NCI-H2196 treated with DMSO at 0.1 percent for 48 hours (cell line): ENCODE results near the gene NRG2.
A peak's percentile ranks its signal among the peaks of the same experiment; 100 is the strongest.

Experiments used
- DNase-seq: peaks from one replicate; lab custom pipeline; 2025; ENCODE audit not compliant: unreplicated experiment; lab: John Stamatoyannopoulos, UW

Gene NRG2

DNA sequence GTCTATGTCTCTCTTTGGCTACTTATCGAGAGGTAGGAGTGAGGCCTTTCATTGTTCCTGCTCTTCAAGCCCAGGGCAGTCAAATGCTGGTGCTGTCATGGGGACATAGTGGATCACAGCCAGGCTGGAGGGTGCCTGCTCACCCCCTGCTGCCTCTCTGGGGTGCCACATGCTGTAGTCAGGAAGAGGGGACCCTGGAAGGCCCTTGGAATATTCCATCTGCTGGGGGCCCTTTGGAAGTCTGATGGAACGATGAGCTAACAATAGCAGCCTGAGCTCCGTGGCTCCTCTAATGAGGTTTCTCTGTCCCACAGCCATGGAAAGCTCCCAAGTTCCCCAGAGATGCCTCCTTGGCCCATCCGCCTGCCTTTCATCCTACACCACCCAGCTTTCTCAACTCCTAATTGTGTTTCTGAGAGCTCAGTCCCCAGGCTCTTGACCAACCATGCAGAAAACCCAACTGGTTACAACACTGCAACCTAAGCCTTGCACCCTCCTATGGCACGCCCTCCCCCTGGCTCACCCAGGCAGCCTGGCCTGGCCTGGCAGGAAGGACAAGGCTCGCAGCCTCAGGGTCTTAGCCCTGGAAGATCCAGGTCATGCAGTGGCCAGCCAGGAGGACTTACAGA lies 91.7 kb downstream of the NRG2 start:
- DNase-seq = no peak

DNA sequence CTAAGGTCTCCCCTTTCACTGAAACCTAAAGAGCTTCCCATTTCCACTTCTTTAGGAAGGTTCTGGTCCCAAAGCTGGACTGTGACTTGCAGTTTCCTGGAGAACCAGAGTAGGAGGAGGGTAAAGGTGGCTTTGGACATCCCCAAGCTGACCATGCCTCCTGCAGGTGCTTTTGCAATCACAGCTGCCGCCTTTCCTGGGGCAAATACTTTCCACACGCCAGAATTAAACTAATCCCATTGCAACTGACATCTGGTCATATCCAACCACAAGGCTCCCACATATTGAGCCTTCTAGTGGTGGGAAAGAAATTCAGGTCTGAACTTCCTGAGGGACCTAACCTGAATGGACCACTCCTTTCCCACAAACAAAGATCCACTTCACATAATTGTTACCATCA lies 92.7 kb downstream of the NRG2 start:
- DNase-seq = no peak

DNA sequence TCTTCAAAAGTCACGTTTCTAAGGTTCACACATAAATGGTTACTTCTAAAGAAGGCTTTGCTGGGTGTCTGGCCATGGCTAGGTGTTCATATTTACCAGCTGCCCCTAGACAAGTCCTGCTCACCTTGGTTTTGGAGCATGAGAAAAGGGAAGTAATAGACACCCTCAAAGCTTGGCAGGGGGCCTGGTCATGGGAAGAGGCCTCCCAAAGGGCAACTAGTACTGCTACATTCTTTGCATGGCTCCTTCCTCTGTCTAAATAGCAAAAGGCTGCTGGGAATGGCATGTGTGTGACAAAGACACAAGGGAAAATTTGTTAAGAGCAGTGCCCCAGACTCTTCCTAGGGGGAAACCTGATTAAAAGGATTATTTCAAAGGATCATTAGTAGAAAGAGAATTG lies 93.4 kb downstream of the NRG2 start:
- no peak for DNase-seq

DNA sequence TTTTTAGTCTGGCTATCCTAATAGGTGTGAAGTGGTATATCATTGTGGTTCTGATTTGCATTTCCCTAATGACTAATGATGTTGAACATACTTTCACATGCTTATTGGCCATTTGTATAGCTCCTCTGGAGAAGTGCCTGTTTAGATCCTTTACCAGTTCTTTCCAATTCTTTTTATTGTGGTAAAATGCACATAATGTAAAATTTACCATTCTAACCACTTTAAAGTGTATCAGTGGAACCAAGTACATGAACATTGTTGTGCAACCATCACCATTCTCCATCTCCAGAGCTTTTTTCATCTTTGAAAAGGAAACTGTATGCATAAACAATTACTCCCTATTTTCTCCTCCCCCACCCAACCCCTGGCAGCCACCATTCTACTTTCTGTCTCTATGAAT lies 95.4 kb downstream of the NRG2 start:
- DNase-seq = no peak

DNA sequence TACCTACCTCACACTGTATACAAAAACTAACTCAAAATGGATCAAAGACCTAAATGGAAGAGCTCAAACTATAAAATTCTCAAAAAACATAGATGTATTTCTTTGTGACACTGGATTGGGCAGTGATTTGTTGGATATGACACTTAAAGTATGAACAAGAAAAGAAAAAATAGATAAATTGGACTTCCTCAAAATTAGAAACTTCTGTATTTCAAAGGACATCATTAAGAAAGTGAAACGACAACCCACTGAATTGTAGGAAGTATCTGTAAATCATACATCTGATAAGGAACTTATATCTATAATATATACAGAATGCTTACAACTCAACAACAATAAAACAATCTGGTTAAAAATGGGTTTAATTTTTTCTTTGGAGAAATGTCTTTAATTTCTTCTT lies 96.7 kb downstream of the NRG2 start:
- DNase-seq = no peak

DNA sequence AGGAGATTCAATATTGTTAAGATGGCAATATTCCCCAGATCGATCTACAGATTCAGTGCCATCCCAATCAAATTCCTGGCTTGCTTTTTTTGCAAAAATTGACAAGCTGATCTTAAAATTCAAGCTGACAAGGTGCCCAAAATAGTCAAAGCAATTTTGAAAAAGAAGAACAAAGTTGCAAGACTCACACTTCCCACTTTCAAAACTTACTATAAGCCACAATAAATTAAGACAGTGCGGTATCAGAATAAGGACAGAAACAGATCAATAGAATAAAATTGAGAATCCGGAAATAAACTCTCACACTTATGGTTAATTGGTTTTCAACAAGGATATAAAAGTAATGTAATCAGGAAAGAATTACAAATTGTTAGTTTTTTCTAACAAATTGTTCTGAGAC lies 97.1 kb downstream of the NRG2 start:
- no peak for DNase-seq

DNA sequence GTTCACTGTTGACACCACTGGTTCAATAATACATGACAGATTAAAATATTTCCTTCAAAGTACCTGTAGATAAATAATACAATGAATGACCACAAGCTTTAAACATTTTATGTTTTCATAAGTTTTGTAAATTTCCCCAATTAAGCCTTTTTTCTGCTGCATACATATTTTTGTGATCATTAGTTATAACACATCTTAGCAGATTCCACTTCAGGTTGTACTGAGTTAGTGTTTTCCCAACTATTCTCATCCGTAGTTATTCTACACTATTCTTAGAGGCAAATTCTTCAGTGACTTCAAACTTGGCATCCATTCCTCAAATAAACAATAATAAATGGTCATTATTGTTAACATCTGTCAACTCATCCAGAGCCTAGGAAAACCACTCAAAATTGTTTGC lies 100.9 kb downstream of the NRG2 start:
- DNase-seq = no peak

DNA sequence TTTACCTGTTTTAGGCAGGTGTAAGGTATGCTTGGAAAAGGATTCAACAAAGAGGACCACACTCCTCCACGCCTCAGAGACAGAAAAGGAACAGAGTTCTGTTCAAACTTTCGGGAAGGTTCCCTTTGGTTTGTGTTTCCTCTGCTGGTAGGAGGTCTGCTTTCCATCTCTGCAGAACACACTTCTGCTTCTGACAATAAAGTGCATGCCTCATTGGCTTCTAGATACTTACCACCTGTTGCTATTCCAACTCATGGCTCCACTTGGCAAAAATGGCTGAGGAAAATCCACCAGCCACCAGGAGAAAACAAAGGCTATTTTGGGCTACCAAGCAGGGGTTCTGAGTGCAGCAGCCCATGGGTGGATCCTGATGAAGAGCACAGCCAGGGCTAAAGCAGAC lies 112.7 kb downstream of the NRG2 start:
- no peak for DNase-seq

DNA sequence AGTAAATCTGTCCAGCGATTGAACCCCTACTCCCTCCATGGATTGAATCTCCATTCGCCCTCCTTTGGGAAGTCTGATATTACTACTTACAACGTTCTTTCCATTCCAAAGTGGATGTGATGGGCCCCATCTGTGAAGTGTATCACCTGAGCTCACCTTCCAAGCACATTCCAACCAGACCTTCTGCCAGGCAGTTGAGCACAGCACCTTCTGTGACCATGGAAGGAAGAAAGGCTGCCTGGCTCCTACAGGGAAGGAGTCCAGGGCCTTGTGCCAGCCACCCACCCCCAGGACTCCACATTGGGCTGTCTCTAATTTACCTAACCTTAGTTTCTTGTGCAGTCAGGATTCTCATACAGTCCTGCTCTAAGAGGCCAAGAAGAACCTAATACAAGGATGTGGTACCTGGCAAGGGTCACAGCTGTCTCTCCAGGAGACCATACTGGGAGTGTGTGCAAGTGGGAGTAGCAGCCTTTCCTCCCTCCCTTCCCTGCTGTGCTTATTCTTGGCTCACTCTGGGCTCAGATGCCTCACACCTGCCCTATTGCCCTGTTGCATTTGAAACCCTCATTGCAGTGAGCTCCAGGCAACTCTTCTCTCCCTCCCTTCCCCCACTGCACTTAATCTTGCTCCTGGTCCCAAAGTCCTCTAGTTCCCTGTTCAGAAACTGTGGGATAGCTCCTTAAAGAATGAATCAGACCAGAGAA lies 116.1 kb downstream of the NRG2 start:
- peak; percentile 7 for DNase-seq

DNA sequence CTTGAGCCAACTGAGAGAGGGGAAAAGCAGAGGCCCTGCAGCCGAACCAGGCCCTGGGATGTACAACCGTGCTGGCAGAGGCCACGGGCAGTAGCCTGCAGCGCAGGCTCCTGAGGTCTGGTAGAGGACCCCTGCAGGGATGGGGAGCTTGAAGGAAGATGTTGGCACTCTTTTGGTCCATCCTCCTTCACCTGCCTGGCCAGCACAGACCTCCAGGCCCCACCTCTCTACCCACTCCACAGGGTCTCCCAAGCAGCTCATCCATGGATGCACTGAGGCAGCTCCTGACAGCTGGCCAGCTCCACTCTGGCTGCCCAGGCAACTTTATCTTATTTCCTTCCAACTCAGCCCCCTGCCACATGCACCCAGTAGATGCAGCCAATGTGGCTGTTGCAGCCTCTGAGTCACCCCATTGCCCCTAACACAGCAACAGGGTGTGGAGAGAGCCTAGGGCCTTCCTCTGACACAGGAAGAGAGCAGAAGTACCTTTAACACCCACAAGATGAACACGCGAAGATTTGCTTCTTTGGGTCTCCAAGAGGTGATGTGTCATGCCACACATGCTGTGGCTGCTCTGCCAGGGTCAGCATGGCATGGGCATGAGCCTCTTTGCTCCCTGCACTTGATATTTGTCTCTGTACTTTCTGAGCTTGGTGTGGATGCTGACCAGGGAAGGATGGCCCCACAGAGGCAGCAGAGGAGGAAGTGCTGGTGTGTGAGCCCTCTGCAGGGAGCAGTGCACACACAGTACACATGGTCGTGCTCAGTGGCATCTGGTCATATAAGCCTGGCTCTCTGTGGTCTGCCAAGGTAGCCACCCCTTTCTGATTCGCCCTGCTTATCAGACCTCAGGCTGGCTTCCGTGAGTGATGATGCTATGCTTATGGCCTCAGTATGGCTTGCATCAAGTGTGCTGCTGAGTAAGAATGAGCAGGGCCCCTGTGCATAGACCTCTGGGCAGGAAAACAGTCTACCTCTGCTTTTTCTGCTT lies 117.2 kb downstream of the NRG2 start:
- no peak for DNase-seq

DNA sequence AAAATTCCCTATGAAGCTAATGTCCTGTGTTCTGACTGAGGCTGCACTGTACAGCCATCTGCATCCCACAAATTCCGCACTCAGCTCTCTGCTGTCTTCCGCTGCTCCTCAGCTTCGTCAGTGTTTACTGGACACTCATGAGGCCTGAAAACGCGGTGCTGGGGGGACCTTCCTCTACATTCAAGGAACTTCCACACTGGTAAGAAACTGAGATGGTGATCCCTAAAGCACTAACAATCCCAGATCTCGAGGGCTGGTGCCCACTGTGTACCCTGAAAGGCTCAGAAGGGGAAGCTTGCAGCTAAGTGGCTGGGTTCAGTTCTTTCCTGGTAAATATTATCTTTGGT lies 117.9 kb downstream of the NRG2 start:
- no peak for DNase-seq

DNA sequence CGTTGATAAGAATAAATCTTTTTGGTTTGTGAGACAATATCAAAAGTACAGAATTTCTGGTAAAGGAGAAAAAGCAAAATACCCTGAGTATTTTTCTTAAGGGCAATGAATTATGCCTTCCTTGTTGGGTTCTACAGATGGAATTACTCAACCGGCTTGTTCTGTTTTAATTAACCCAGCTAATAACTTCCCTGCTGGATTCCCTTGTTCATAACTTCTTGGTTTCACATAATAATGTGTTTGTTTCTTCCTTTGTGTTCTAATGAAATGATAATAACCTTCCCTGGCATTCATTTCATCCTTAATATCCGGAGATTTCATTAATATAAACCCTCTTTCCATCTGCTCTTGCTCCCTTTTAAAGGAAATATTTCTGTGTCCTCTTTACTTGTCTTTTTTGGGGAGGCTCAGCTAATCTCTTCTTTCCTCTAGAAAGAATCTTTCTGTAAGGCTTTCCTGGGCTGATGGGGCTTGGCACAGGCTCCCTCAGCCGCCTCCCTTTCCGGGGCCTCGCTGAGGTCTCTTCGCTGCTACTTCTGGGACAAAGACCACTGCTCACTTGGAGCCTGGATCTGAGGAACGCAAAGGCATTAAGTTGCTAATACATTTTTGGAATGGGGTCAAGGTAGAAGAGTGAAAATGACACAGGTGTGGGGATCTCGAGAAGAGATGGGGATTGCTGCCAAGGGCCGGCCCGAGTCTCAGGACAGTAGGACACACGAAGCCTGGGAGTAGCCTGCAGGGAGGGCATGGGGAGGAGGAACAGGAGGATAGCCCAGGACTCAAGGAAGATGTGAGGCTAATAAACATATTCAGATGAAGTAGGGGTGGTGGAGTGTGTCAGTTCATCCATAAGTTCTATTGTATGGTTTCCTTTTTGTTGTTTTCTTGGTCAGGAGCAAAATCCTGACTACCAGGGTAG lies 118.5 kb downstream of the NRG2 start:
- DNase-seq = no peak

DNA sequence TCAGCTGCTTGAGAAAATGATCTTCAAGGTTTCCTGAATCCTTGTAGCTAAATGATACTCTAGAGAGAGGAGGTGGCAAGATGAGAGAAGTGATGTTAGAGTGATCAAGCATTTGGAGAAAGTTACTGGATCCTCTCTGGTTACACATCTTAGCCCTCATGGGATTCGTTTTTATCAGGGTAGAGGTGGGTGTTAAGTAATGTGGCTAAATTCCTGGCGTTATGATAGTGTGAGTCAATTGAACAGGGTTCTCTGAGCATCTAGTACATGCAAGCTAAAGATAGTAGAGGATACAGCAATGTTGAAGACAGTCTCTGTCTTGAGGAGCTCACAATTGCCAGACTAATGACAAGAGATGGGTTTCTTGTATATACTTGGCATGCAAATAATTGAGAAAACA lies 123.8 kb downstream of the NRG2 start:
- no peak for DNase-seq

DNA sequence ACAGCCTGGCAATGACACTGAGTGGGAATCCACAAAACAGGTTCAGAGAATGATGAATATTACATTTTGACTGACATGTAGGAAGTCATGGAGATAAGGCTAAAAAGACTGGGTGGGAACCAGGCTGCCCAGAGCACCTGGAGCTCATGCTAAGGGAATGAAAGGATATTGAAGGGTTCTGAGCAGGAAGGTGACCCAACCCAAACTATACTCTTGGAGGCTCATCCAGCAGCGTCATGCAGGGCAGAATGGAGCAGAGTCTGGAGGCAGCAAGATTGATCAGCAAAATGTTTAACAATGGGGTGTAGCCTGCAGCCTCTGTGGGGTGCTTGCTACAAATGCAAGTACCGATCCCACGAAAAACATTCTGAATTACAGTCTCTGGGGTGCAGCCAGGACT lies 127.3 kb downstream of the NRG2 start:
- no peak for DNase-seq

DNA sequence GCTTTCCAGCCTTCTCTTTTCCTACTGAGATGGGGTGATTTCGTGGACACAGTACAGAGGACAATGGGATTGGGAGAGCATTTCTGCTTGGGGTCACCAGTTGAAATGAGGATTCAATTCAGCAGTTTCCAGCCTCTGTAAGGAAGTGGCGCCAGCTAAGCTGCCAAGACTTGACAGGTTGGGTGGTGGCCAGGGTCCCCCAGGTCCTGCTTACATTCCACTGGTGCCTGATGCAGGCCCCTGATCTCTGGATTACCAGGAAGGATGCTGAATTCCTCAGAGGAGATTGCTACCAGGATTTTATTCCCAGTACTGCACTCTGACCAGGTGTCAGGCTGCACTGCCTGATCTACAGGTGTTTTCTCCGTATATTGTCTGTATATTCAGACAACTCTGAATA lies 127.8 kb downstream of the NRG2 start:
- no peak for DNase-seq

DNA sequence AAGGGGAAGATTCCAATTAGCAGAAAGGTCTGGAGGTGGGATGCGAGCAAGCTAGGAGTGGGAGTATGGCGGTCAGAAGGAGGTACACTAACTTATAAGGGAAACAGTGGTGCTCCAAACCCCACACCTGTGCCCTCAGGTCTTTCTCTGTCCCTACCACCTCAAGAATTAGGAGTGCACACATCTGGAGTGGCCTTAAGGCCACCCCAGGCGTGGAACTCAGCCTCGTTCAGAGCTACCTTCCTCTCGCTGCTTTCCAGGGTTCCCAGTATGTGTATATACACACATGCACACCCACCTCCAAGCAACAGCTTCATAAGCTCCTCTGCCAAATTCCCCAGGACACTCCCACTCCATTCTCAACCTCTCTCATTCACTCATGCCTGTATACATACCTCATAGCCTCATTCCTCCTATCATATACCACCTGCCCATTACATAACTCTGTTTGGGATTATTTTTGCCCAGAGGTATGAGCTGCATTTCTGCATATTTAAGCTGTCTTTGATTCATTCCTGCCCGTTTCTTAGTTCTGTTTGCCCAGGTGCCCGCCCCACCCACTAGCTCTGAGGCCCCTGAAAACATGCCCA lies 128.8 kb downstream of the NRG2 start:
- DNase-seq = no peak

DNA sequence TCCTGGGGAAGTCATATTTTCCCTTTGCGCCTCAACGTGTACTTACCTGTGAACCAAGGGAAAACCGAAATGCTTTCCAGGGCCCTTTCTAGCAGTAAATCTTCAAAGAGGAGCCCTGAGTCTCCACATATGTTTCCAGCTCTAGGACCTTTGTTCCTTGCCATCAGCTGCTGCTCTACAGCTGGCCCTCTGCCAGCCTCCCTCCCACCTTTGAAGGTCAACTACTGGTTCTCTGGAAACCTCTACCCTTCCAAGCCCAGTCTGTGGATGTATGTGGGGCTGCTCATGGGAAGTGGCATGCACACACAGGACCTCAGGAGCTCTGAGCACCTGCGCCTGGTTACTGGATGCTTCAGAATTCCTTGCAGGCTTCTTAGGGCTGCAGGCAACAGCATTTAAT lies 130.3 kb downstream of the NRG2 start:
- DNase-seq = no peak

DNA sequence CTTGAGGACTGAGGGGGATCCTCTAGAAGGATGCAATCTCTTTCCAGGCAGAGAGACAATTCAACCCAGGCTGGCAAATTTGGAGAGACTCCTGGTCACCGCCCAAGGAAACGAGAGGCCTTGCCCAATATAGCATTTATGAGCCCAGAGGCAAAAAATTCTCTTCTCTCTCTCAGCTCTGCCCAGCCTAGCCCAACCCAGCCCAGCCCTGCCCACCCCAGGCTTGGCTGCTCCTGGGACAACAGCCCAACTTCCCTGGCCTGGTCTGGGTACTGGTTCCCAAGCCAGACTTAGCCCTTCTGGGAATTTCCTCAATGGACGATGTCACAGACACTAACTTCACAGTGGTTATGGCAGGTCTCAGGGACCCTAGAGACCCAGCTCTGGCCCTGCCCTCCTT lies 130.9 kb downstream of the NRG2 start:
- no peak for DNase-seq

DNA sequence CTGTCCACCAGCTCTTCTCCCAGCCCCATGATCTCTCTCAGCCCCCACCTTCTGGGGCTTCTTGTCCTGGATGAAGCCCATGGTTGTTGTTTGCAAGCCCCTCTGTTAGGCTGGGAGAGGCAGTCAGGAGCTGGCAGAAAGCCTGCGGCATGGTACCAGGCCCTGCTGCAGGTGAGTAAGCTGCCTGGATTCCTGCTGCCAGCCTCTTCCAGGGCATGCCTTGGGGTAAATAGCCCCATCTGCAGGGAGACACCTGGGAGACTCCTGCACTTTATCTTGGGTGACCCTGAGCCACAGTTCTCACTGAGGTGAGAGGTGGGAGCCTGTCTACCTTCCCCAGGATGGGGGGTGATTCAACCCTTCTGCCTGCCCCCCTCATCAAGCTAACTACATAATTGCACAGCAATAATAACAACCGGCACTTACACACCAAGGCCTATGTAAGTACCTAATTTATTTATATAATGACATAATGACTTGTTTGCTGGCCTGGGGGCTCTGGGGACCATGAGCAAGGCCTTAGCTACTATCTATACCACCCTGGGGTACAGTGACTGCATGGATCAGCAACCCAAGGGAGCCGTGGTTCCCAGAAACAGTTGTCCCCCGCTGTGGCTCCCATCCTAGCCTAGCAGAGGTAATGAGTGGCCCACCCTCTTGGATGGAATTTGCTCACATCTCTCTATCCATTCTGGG lies 131.5 kb downstream of the NRG2 start:
- DNase-seq = no peak

DNA sequence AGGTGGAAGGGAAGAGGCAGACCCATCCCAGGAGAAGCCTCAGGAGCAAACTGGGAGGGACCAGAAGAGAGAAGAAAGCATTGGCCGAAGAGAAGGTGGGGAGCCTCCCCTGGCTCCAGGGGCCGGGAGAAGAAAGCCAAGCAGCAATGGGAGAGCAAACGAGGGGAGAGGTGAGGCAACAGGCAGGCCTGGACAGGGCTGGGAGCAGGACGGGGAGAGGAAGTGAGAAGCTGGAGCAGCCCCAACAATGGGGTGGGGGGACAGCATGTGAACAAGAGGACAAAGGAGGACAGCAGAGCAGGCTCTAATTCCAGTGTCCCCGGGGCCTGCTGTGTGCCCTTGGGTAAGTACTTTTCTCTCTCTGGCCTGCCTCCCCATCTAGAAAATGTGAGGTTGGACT lies 132.2 kb downstream of the NRG2 start:
- no peak for DNase-seq
